NCI-H748 treated with DMSO at 0.1 percent for 48 hours (cell line): ENCODE measurements around the gene ZNF772.
A peak's percentile ranks its signal among the peaks of the same experiment; 100 is the strongest.

Source experiments
- DNase-seq: peaks from one replicate; lab custom pipeline; 2025; lab: John Stamatoyannopoulos, UW

Gene ZNF772

DNA sequence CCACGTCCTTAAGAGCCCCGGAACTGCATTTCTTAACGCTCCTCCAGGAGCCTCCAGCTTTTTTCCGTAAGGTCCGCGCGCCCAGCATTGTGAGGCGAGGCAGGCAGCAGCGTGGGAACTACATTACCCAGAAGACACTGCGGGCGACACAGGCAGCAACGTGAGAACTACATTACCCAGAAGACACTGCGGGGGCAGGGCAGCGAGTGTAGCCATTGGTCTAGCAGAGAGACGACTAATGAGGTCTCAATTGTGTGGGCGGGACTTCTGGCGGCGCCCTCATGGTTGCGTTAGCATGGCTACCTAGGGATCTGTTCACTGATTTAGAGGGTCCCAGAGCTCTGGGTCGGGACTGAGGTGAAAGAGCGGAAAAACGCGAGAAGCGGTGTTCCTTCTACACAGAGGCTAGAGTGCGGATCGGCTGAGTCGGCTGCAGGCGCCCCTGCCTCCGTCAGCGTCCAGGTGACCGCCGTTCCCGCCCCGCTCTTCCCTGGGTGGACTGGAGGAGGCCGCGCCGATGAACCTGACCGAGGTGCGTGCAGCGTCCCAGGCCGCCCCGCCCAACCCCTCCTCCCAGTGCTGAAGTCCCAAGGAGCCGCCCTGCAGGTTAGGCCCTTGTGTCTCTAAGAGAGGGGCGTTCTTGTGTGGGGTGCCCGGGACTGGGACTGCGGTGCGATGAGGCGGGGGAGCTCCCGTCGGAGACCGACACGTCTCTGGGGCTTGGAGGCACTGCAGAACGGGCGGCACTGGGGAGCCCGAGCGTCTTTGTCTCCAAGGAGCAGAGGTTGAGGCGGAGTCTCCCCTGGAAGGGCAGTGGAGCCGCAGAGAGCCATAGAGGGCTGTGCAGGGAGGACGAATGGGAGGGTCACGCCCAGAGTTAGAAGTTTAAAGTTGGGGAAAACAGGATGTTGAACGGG lies 42.0 kb downstream of the ZNF772 start, which contains the start of gene ZNF749:
ZNF749 (plus strand) TSS at position 264 of the 917 bp plus-strand sequence; CDS start at position 518, 254 bp downstream.
- DNase-seq: peak; percentile 99

DNA sequence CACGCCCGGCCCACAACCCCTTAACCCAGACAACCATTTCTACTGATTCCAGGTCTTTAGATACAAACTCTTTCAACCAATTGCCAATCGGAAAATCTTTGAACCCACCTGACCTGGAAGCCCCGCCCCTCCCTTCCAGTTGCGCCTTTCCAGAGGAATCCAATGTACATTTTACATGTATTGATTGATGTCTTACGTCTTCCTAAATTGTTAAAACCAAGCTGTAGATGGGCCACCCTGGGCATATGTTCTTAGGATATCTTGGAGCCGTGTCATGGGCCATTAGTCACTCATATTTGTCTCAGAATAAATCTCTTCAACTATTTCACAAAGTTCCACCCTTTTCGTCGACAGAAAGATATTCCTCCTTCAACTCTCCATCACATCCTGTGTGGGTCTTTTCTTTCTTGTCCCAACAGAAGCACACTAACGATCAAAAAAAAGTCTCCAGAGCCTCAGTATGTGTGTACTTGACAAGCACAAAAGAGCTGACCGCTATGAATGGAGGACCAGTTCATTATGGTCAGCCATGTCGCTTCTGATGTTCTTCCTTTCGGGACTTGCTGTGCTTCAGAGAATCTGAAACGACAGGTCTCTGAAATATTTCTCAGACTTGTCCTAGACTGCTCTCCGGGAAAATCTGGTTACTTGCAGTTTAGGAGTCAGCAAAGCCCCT lies 42.8 kb downstream of the ZNF772 start:
- DNase-seq: no peak

DNA sequence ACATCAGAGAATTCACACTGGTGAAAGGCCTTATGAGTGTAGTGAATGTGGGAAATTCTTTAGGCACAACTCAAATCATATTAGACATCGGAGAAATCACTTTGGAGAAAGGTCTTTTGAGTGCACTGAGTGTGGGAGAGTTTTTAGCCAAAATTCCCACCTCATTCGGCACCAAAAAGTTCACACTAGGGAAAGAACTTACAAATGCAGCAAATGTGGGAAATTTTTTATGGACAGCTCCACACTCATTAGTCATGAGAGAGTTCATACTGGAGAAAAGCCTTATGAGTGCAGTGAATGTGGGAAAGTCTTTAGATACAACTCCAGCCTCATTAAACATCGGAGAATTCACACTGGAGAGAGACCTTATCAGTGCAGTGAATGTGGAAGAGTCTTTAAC lies 56.3 kb downstream of the ZNF772 start:
- DNase-seq: no peak

DNA sequence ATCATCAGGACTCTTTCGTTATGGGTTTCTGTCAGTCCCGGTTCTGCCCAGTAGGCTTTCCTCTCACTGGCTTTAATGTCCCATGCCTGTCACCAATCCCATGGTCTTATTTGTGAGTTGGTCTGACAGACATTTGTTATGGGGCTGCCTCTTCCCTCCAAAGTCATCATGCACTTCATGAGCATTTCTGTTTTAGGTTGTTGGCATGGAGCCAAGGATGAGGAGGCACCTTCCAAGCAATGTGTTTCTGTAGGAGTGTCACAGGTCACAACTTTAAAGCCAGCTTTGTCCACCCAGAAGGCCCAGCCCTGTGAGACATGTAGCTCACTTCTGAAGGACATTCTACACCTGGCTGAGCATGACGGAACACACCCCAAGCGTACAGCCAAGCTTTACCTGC lies 57.9 kb downstream of the ZNF772 start:
- no peak for DNase-seq
